Spinal cord (tissue), 10 donors: Measurements from ENCODE around the gene NDUFA13. TPM values are rescaled to one million over a fixed set of nuclear protein-coding genes. Genes with fewer than 3 reads are reported as not detected.

Experiments used
- DNase-seq, 6 donors: peaks; one replicate each; pipeline versions ENCODE4 v3.0.0 to v3.0.0-alpha.2; 2013 to 2015; ENCODE audit warnings: low spot score in 6 of 6, low read depth in 4 of 6
- H3K27ac ChIP-seq: one replicate; pipeline ENCODE4 v1.5.1; 2013; ENCODE audit warnings: low read depth, low read length, control low read depth
- H3K27me3 ChIP-seq: one replicate; pipeline ENCODE4 v1.6.1; 2013; ENCODE audit warnings: low read length; ENCODE audit not compliant: control insufficient read depth, insufficient read depth
- H3K36me3 ChIP-seq: one replicate; pipeline ENCODE4 v1.6.1; 2013; ENCODE audit warnings: low read length; ENCODE audit not compliant: control insufficient read depth, insufficient read depth
- H3K4me1 ChIP-seq: one replicate; pipeline ENCODE4 v1.6.1; 2013; ENCODE audit warnings: low read length; ENCODE audit not compliant: control insufficient read depth, insufficient read depth
- H3K4me3 ChIP-seq: one replicate; pipeline ENCODE4 v1.5.1; 2013; ENCODE audit warnings: low read depth, low read length, control low read depth
- H3K9me3 ChIP-seq: one replicate; pipeline ENCODE4 v1.6.1; 2013; ENCODE audit warnings: low read length; ENCODE audit not compliant: control insufficient read depth, insufficient read depth
- WGBS: methylation state at CpG from one replicate; pipeline ENCODE4 v1.1.5; 2013; ENCODE audit warnings: missing lambda C conversion rate; ENCODE audit not compliant: insufficient coverage; 5-methylcytosine and 5-hydroxymethylcytosine counted together
- polyA plus RNA-seq, 2 donors: library from polyadenylated mRNA; unstranded; fragments of 120-200 nt; gene quantifications; one replicate each; pipeline ENCODE4 v1.2.1, GENCODE V29; 2013; ENCODE audit not compliant: insufficient read length in 2 of 2
- total RNA-seq, 2 donors: library from RNA; depleted of rRNA in 1 of 2; stranded (reverse); fragments of 120-200 nt in 1 of 2; fragments of >200 nt in 1 of 2; gene quantifications; one replicate each; pipeline versions ENCODE4 v1.2.3 to v1.2.4, GENCODE V29; 2013 to 2014
- donor health status: healthy.

The NDUFA13 gene
- total and polyA plus RNA-seq, 4 donors, result 103 to 393 (median 345) TPM

GRCh38 chr19:19554074-19555023, 38.3 kb downstream of the NDUFA13 start:
- Histone ChIP-seq H3K9me3 (no peaks in the 10 kb centered on the region), H3K27ac (no peak overlapping the region), H3K27me3 (no peaks in the 10 kb centered on the region), H3K36me3 (peaks cover 10% of the 10 kb centered on the region), H3K4me3 (no peak overlapping the region), H3K4me1 (no peaks in the 10 kb centered on the region)
- no peak for DNase-seq
- 75% methylated on average over 29 of the region's 34 CpGs for WGBS

- 79% methylated on average over 14 of the region's 15 CpGs for WGBS
- Histone ChIP-seq H3K36me3 (peaks cover 30% of the 10 kb centered on the region), H3K4me1 (no peaks in the 10 kb centered on the region), H3K9me3 (no peaks in the 10 kb centered on the region), H3K27ac (no peak overlapping the region), H3K27me3 (no peaks in the 10 kb centered on the region), H3K4me3 (no peak overlapping the region)
- no peak for DNase-seq
These were observed 42.0 kb downstream of the NDUFA13 start for GRCh38 chr19:19558055-19558454.

- H3K4me3 ChIP-seq, result no peak overlapping the region
- DNase-seq, result no peak
- 91% methylated on average over 16 of the region's 16 CpGs for WGBS
- no peaks in the 10 kb centered on the region for H3K9me3 ChIP-seq
- no peak overlapping the region for H3K27ac ChIP-seq
- H3K4me1 ChIP-seq, result no peaks in the 10 kb centered on the region
- peaks cover 36% of the 10 kb centered on the region for H3K36me3 ChIP-seq
- no peaks in the 10 kb centered on the region for H3K27me3 ChIP-seq
These were observed 42.6 kb downstream of the NDUFA13 start for GRCh38 chr19:19558636-19559035.

DNA sequence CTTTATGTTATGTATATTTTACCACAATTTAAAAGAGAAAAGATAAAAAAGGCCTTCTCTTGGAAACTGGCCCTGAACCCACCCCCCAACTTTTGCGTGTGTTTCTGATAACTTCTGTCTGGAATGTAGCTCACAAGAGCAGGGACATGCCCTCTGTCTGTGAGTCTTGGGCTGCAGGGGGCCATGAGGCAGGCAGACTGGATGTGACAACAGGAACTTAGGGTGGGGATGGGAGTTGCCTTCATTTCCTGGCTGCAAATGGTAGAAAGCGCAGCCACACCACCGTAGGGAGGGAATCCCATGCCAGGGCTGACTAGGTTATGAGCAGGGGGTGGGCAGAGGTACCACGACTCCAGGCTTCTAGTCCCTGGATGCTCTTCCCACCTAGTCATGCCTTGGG, 43.9 kb downstream of the NDUFA13 start:
- no peak overlapping the region for H3K27ac ChIP-seq
- no peak overlapping the region for H3K4me3 ChIP-seq
- no peaks in the 10 kb centered on the region for H3K4me1 ChIP-seq
- WGBS, result 86% methylated on average over 4 of the region's 4 CpGs
- H3K9me3 ChIP-seq, result no peaks in the 10 kb centered on the region
- H3K27me3 ChIP-seq, result no peaks in the 10 kb centered on the region
- peaks cover 43% of the 10 kb centered on the region for H3K36me3 ChIP-seq
- DNase-seq, result no peak

- no peaks in the 10 kb centered on the region for H3K4me1 ChIP-seq
- 79% methylated on average over 21 of the region's 26 CpGs for WGBS
- H3K27ac ChIP-seq, result no peak overlapping the region
- DNase-seq, result no peak
- no peaks in the 10 kb centered on the region for H3K9me3 ChIP-seq
- H3K4me3 ChIP-seq, result no peak overlapping the region
- no peaks in the 10 kb centered on the region for H3K27me3 ChIP-seq
- H3K36me3 ChIP-seq, result peaks cover 62% of the 10 kb centered on the region
These were observed 46.1 kb downstream of the NDUFA13 start for GRCh38 chr19:19561946-19562664.

DNA sequence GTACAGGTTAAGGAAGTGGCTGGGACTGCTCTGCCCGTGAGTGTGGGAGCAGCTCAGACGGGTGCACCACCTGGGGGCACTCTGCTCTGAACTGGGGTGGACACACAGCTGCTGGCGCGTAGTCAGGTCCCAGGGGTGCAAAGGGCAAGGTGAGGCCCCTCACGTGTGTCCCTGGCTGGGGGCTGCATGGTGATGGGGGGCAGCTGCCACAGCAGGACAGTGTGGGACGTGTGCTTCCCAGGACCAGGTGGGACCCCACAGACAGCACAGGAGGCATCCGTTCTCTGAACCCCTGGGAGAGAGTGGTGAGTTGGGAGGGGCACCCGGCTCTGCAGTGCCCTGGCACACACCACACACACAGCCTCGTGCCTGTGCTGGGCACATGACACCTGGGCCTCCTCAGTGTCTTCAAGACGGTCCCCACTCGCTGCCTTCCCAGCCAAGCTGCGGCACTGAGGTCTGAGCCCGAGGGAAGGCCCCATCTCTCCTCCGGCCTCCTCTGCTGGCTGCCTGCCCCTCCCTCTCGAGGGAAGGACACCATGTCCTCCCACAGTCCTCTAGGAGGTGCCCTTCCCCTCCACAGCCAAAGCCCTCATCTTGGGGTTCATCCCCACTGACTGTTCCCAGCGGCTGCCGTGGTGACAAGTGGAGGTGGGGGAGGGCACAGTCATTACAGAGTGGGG, 46.8 kb downstream of the NDUFA13 start:
- Histone ChIP-seq H3K27me3 (no peaks in the 10 kb centered on the region), H3K27ac (no peak overlapping the region), H3K36me3 (peaks cover 69% of the 10 kb centered on the region), H3K9me3 (no peaks in the 10 kb centered on the region), H3K4me3 (no peak overlapping the region), H3K4me1 (no peaks in the 10 kb centered on the region)
- 84% methylated on average over 13 of the region's 17 CpGs for WGBS
- DNase-seq, result no peak

DNA sequence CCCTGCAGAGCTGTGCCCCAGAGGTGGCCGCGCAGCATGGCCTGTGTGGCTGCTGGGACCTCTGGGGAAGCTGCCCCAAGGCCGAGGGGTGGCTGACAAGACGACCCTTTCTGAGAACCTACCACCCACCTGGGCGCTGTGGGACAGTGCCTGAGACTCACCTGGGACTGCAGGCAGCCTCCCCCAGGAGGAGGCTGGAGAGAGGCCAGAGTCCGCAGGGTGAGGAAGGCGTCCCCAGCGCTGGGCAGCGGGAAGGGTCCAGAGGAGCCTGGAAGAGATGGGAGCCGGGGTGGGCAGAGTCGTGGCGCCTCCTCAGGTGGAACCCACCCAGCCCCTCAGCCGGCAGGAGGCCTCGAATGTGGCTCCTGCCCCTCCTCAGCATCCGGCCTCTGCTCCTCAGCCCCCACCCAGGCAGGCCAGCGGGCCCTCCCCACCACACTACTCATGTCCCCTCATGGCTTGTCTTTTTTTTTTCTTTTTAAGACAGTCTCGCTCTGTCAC, 47.4 kb downstream of the NDUFA13 start:
- whole genome bisulfite sequencing, result 91% methylated on average over 17 of the region's 17 CpGs
- Histone ChIP-seq H3K4me1 (no peaks in the 10 kb centered on the region), H3K27ac (no peak overlapping the region), H3K36me3 (peaks cover 63% of the 10 kb centered on the region), H3K27me3 (no peaks in the 10 kb centered on the region), H3K9me3 (no peaks in the 10 kb centered on the region), H3K4me3 (no peak overlapping the region)
- DNase-seq, result no peak

DNA sequence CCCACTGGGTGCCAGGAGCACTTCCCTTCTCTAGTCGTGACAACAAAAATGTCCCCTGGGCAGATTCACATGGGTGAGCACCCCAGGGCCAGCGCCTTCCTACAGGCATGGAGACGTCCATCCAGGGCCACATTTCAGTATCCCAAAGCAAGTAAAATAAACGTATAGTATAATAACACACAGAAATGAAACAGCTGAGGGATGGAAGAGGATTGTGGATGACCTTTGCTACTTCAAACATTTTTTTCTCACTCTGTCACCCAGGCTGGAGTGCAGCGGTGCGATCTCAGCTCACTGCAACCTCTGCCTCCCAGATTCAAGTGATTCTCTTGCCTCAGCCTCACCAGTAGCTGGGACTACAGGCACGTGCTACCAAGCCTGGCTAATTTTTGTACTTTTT, 50.3 kb downstream of the NDUFA13 start:
- no peak for DNase-seq
- H3K27ac ChIP-seq, result no peak overlapping the region
- H3K27me3 ChIP-seq, result no peaks in the 10 kb centered on the region
- no peaks in the 10 kb centered on the region for H3K4me1 ChIP-seq
- peaks cover 77% of the 10 kb centered on the region for H3K36me3 ChIP-seq
- 83% methylated on average over 1 of the region's 7 CpGs for WGBS
- H3K4me3 ChIP-seq, result no peak overlapping the region
- no peaks in the 10 kb centered on the region for H3K9me3 ChIP-seq

GRCh38 chr19:19567391-19567790, 51.4 kb downstream of the NDUFA13 start:
- H3K4me3 ChIP-seq, result no peak overlapping the region
- no peaks in the 10 kb centered on the region for H3K9me3 ChIP-seq
- H3K36me3 ChIP-seq, result peaks cover 68% of the 10 kb centered on the region
- no peaks in the 10 kb centered on the region for H3K27me3 ChIP-seq
- no peaks in the 10 kb centered on the region for H3K4me1 ChIP-seq
- 82% methylated on average over 3 of the region's 3 CpGs for WGBS
- no peak for DNase-seq
- H3K27ac ChIP-seq, result no peak overlapping the region
